Neutrophil (primary cell): ENCODE measurements around the gene TK1.

Experiments
- H3K27ac ChIP-seq: fragments of 200-600 bp; sonication (generic); 2 replicates; pipeline ENCODE4 v1.5.1; 2016; ENCODE audit warnings: mild to moderate bottlenecking, moderate library complexity
- H3K27me3 ChIP-seq: fragments of 200-600 bp; sonication (generic); 2 replicates; pipeline ENCODE4 v1.6.0; 2016; ENCODE audit warnings: mild to moderate bottlenecking
- H3K36me3 ChIP-seq: fragments of 200-600 bp; sonication (generic); 2 replicates; pipeline ENCODE4 v1.5.1; 2017
- H3K4me1 ChIP-seq, 2 experiments: fragments of 200-600 bp in 1 of 2; sonication (generic) in 1 of 2; 1 replicate in 1 of 2; 2 replicates in 1 of 2; pipeline versions ENCODE4 v1.5.1 to v1.6.1; 2013 to 2016; ENCODE audit warnings: low read depth in 1 of 2, low read length in 1 of 2, mild to moderate bottlenecking in 1 of 2, moderate library complexity in 1 of 2; ENCODE audit not compliant: control insufficient read depth in 1 of 2, insufficient read depth in 1 of 2
- H3K4me3 ChIP-seq, 2 experiments: fragments of 200-600 bp in 1 of 2; sonication (generic) in 1 of 2; 1 replicate in 1 of 2; 2 replicates in 1 of 2; pipeline ENCODE4 v1.5.1; 2013 to 2016; ENCODE audit warnings: low read depth in 1 of 2, low read length in 1 of 2, mild to moderate bottlenecking in 1 of 2, moderate library complexity in 1 of 2
- H3K9me3 ChIP-seq: fragments of 200-600 bp; sonication (generic); 2 replicates; pipeline ENCODE4 v1.5.1; 2016
- CTCF ChIP-seq: fragments of 200-600 bp; sonication (generic); IDR thresholded peaks from 2 replicates; pipeline ENCODE4 v1.5.1; 2016; ENCODE audit warnings: antibody characterized with exemption

Gene TK1

GRCh38 chr17:78146471-78146869 lies 40.4 kb downstream of the TK1 start:
- no peaks in the 10 kb centered on the region for H3K27me3 ChIP-seq

GRCh38 chr17:78144736-78145641 lies 41.9 kb downstream of the TK1 start:
- H3K4me3 ChIP-seq = no peak overlapping the region
- peaks cover 21% of the 10 kb centered on the region for H3K36me3 ChIP-seq
- TF ChIP-seq CTCF = no peak
- no peaks in the 10 kb centered on the region for H3K9me3 ChIP-seq
- peak overlapping the region; percentile 71 for H3K27ac ChIP-seq
- H3K27me3 ChIP-seq = no peaks in the 10 kb centered on the region
- peaks cover 70 to 73% of the 10 kb centered on the region in 2 experiments for H3K4me1 ChIP-seq

More at GRCh38 chr17:78146471-78146869, 40.4 kb downstream of the TK1 start:
- peaks cover 13% of the 10 kb centered on the region for H3K36me3 ChIP-seq
- H3K4me3 ChIP-seq = no peak overlapping the region
- H3K4me1 ChIP-seq = peaks cover 55 to 60% of the 10 kb centered on the region in 2 experiments
- H3K9me3 ChIP-seq = no peaks in the 10 kb centered on the region
- H3K27ac ChIP-seq = peak overlapping the region; percentile 85
- TF ChIP-seq CTCF = no peak

- peaks cover 77 to 81% of the 10 kb centered on the region in 2 experiments for H3K4me1 ChIP-seq
- TF ChIP-seq CTCF = no peak
- H3K4me3 ChIP-seq = no peak overlapping the region
- no peaks in the 10 kb centered on the region for H3K9me3 ChIP-seq
- peak overlapping the region; percentile 71 for H3K27ac ChIP-seq
- no peaks in the 10 kb centered on the region for H3K27me3 ChIP-seq
- H3K36me3 ChIP-seq = peaks cover 21% of the 10 kb centered on the region
These were observed 42.6 kb downstream of the TK1 start for GRCh38 chr17:78144147-78144719.

GRCh38 chr17:78143214-78144146 lies 43.4 kb downstream of the TK1 start:
- Histone ChIP-seq H3K27ac (peak overlapping the region; percentile 71), H3K4me3 (no peak overlapping the region), H3K9me3 (no peaks in the 10 kb centered on the region), H3K36me3 (peaks cover 26% of the 10 kb centered on the region), H3K4me1 (peaks cover 82 to 83% of the 10 kb centered on the region in 2 experiments), H3K27me3 (no peaks in the 10 kb centered on the region)
- no peak for TF ChIP-seq CTCF

GRCh38 chr17:78142119-78142861 lies 44.6 kb downstream of the TK1 start:
- no peak for TF ChIP-seq CTCF
- no peaks in the 10 kb centered on the region for H3K9me3 ChIP-seq
- peak overlapping the region; percentile 81 for H3K27ac ChIP-seq
- peaks cover 82 to 83% of the 10 kb centered on the region in 2 experiments for H3K4me1 ChIP-seq
- H3K4me3 ChIP-seq = no peak overlapping the region
- H3K27me3 ChIP-seq = no peaks in the 10 kb centered on the region
- peaks cover 30% of the 10 kb centered on the region for H3K36me3 ChIP-seq
